HepG2 (cell line): ENCODE data around the gene OR2AT4. TPM values are rescaled to one million over a fixed set of nuclear protein-coding genes. Genes with fewer than 3 reads are reported as not detected.

Source experiments
- HOXD1 ChIP-seq: sonication (generic); formaldehyde crosslinking; IDR thresholded peaks from 2 replicates; pipeline ENCODE4 v1.5.0; 2020; ENCODE audit warnings: missing genetic modification reagents
- SIN3A ChIP-seq: IDR thresholded peaks from 2 replicates; pipeline ENCODE4 v1.6.1; 2011; ENCODE audit warnings: low read depth, mild to moderate bottlenecking, control low read depth, low read length, borderline replicate concordance
- TCF7 ChIP-seq: sonication (generic); IDR thresholded peaks from 2 replicates; pipeline ENCODE4 v1.6.1; 2016; ENCODE audit warnings: antibody characterized with exemption, low read depth
- TOPORS ChIP-seq: sonication (generic); formaldehyde crosslinking; IDR thresholded peaks from 2 replicates; pipeline ENCODE4 v1.8.0; 2023; ENCODE audit warnings: mild to moderate bottlenecking, missing genetic modification reagents
- ZNF572 ChIP-seq: sonication (generic); formaldehyde crosslinking; IDR thresholded peaks from 2 replicates; pipeline ENCODE4 v1.5.1; 2020; ENCODE audit warnings: mild to moderate bottlenecking, missing genetic modification reagents
- ZSCAN25 ChIP-seq: sonication (generic); formaldehyde crosslinking; IDR thresholded peaks from 2 replicates; pipeline ENCODE4 v1.8.0; 2022; ENCODE audit warnings: mild to moderate bottlenecking, missing genetic modification reagents
- polyA plus RNA-seq, 8 experiments: library from polyadenylated mRNA; depleted of rRNA in 3 of 8; stranded (reverse) in 7 of 8; unstranded in 1 of 8; fragments of >200 nt; fragmentation: Illumina TruSeq in 4 of 8; extraction: Trizol in 4 of 8; gene quantifications; 2 replicates each; pipeline versions ENCODE4 v1.2.1 to v1.2.3, GENCODE V29; 2011 to 2016; ENCODE audit warnings: low read depth in 4 of 8, missing spikeins in 1 of 8, mixed read lengths in 1 of 8; ENCODE audit not compliant: insufficient read depth in 1 of 8
- total RNA-seq, 5 experiments: library from RNA; depleted of rRNA; stranded (reverse); fragments of >200 nt; fragmentation: Illumina TruSeq; extraction: Trizol; gene quantifications; 2 replicates each; pipeline ENCODE4 v1.2.3, GENCODE V29; 2016; ENCODE audit warnings: low read depth in 1 of 5
- TF ChIP-seq, protein P1 (sequence below): sonication (generic); formaldehyde crosslinking; IDR thresholded peaks from 2 replicates; pipeline ENCODE4 v1.5.1; 2020; ENCODE audit warnings: missing genetic modification reagents, mild to moderate bottlenecking, borderline replicate concordance
- TF ChIP-seq, protein P2 (sequence below): sonication (generic); formaldehyde crosslinking; IDR thresholded peaks from 2 replicates; pipeline ENCODE4 v1.8.1; 2022; ENCODE audit warnings: low read depth, mild to moderate bottlenecking, missing genetic modification reagents
- TF ChIP-seq, protein P3 (sequence below): fragments of 450-650 bp; IDR thresholded peaks from 2 replicates; pipeline ENCODE4 v1.6.1; 2016
- TF ChIP-seq, protein P4 (sequence below): IDR thresholded peaks from 2 replicates; pipeline ENCODE4 v1.6.1; 2016; ENCODE audit warnings: mild to moderate bottlenecking

OR2AT4 gene
- total and polyA plus RNA-seq, 2 of the 13 experiments (the other 11 are each of a cell fraction or from before 2014, with no cell fraction given): not detected

- TF ChIP-seq, protein P1, sequence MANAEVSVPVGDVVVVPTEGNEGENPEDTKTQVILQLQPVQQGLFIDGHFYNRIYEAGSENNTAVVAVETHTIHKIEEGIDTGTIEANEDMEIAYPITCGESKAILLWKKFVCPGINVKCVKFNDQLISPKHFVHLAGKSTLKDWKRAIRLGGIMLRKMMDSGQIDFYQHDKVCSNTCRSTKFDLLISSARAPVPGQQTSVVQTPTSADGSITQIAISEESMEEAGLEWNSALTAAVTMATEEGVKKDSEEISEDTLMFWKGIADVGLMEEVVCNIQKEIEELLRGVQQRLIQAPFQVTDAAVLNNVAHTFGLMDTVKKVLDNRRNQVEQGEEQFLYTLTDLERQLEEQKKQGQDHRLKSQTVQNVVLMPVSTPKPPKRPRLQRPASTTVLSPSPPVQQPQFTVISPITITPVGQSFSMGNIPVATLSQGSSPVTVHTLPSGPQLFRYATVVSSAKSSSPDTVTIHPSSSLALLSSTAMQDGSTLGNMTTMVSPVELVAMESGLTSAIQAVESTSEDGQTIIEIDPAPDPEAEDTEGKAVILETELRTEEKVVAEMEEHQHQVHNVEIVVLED (CRISPR knock-in tag): no peak
- TF ChIP-seq TCF7 (no peak), ZSCAN25 (CRISPR knock-in tag) (no peak), ZNF572 (CRISPR knock-in tag) (0 out of 2 replicates have a peak, but pooled peaks have one; percentile 6), TOPORS (no peak), HOXD1 (CRISPR knock-in tag) (no peak), SIN3A (no peak)
- TF ChIP-seq, protein P2, sequence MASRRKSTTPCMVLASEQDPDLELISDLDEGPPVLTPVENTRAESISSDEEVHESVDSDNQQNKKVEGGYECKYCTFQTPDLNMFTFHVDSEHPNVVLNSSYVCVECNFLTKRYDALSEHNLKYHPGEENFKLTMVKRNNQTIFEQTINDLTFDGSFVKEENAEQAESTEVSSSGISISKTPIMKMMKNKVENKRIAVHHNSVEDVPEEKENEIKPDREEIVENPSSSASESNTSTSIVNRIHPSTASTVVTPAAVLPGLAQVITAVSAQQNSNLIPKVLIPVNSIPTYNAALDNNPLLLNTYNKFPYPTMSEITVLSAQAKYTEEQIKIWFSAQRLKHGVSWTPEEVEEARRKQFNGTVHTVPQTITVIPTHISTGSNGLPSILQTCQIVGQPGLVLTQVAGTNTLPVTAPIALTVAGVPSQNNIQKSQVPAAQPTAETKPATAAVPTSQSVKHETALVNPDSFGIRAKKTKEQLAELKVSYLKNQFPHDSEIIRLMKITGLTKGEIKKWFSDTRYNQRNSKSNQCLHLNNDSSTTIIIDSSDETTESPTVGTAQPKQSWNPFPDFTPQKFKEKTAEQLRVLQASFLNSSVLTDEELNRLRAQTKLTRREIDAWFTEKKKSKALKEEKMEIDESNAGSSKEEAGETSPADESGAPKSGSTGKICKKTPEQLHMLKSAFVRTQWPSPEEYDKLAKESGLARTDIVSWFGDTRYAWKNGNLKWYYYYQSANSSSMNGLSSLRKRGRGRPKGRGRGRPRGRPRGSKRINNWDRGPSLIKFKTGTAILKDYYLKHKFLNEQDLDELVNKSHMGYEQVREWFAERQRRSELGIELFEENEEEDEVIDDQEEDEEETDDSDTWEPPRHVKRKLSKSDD (CRISPR knock-in tag): no peak
- TF ChIP-seq, protein P3, sequence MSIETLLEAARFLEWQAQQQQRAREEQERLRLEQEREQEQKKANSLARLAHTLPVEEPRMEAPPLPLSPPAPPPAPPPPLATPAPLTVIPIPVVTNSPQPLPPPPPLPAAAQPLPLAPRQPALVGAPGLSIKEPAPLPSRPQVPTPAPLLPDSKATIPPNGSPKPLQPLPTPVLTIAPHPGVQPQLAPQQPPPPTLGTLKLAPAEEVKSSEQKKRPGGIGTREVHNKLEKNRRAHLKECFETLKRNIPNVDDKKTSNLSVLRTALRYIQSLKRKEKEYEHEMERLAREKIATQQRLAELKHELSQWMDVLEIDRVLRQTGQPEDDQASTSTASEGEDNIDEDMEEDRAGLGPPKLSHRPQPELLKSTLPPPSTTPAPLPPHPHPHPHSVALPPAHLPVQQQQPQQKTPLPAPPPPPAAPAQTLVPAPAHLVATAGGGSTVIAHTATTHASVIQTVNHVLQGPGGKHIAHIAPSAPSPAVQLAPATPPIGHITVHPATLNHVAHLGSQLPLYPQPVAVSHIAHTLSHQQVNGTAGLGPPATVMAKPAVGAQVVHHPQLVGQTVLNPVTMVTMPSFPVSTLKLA: peak; percentile 74
- TF ChIP-seq, protein P4, sequence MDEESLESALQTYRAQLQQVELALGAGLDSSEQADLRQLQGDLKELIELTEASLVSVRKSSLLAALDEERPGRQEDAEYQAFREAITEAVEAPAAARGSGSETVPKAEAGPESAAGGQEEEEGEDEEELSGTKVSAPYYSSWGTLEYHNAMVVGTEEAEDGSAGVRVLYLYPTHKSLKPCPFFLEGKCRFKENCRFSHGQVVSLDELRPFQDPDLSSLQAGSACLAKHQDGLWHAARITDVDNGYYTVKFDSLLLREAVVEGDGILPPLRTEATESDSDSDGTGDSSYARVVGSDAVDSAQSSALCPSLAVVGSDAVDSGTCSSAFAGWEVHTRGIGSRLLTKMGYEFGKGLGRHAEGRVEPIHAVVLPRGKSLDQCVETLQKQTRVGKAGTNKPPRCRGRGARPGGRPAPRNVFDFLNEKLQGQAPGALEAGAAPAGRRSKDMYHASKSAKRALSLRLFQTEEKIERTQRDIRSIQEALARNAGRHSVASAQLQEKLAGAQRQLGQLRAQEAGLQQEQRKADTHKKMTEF (CRISPR knock-in tag): no peak
Observed at GRCh38 chr11:75141166-75141565, 44.5 kb upstream of the OR2AT4 start (continued).
